H9 (cell line): ENCODE data around the gene TEX48. TPM values are rescaled to one million over a fixed set of nuclear protein-coding genes. Genes with fewer than 3 reads are reported as not detected.

ENCODE experiments used
- DNase-seq: peaks from one replicate; pipeline ENCODE4 v3.0.0-alpha.2; 2017
- H2AFZ ChIP-seq: one replicate; pipeline ENCODE4 v1.6.1; 2013; ENCODE audit warnings: mild to moderate bottlenecking, low read length, control low read depth, moderate library complexity
- H2AK5ac ChIP-seq: 2 replicates; pipeline ENCODE4 v1.6.1; 2013; ENCODE audit warnings: low read length, control low read depth, mixed read lengths; ENCODE audit not compliant: insufficient read length
- H2BK120ac ChIP-seq: one replicate; pipeline ENCODE4 v1.6.1; 2013; ENCODE audit warnings: low read depth, mild to moderate bottlenecking, low read length, control low read depth, inconsistent platforms; ENCODE audit not compliant: poor library complexity, severe bottlenecking
- H2BK12ac ChIP-seq: 2 replicates; pipeline ENCODE4 v1.6.1; 2013; ENCODE audit warnings: low read length, control low read depth, mixed read lengths, low read depth; ENCODE audit not compliant: insufficient read length
- H2BK15ac ChIP-seq: 2 replicates; pipeline ENCODE4 v1.6.1; 2013; ENCODE audit warnings: low read depth, low read length, control low read depth
- H2BK20ac ChIP-seq: one replicate; pipeline ENCODE4 v1.6.1; 2013; ENCODE audit warnings: low read depth, mild to moderate bottlenecking, low read length, control low read depth, inconsistent platforms; ENCODE audit not compliant: poor library complexity, severe bottlenecking
- H2BK5ac ChIP-seq: 2 replicates; pipeline ENCODE4 v1.6.1; 2013; ENCODE audit warnings: low read length, control low read depth, mixed read lengths; ENCODE audit not compliant: insufficient read length
- H3K14ac ChIP-seq: 2 replicates; pipeline ENCODE4 v1.6.1; 2013; ENCODE audit warnings: low read length, control low read depth; ENCODE audit not compliant: insufficient read depth
- H3K18ac ChIP-seq: 2 replicates; pipeline ENCODE4 v1.6.1; 2013; ENCODE audit warnings: low read depth, mild to moderate bottlenecking, mixed read lengths, low read length, control low read depth; ENCODE audit not compliant: insufficient read length
- H3K23ac ChIP-seq: 2 replicates; pipeline ENCODE4 v1.6.1; 2013; ENCODE audit warnings: low read length, control low read depth, mixed read lengths, low read depth; ENCODE audit not compliant: insufficient read length
- H3K23me2 ChIP-seq: 2 replicates; pipeline ENCODE4 v1.6.1; 2013; ENCODE audit warnings: low read depth, mild to moderate bottlenecking, mixed read lengths, low read length, control low read depth; ENCODE audit not compliant: insufficient read length, poor library complexity, severe bottlenecking
- H3K27ac ChIP-seq: 2 replicates; pipeline ENCODE4 v1.5.1; 2013; ENCODE audit warnings: low read length, control low read depth, mixed read lengths, low read depth; ENCODE audit not compliant: insufficient read length
- H3K27me3 ChIP-seq: 2 replicates; pipeline ENCODE4 v1.6.1; 2013; ENCODE audit warnings: low read length, control low read depth, inconsistent platforms; ENCODE audit not compliant: insufficient read depth
- H3K4ac ChIP-seq: 2 replicates; pipeline ENCODE4 v1.6.1; 2013; ENCODE audit warnings: low read depth, mild to moderate bottlenecking, control low read depth, inconsistent platforms, low read length, moderate library complexity
- H3K4me1 ChIP-seq: 2 replicates; pipeline ENCODE4 v1.6.1; 2013; ENCODE audit warnings: low read length, control low read depth, inconsistent platforms; ENCODE audit not compliant: insufficient read depth
- H3K4me2 ChIP-seq: 2 replicates; pipeline ENCODE4 v1.6.1; 2013; ENCODE audit warnings: low read length, control low read depth, mixed read lengths; ENCODE audit not compliant: insufficient read length, insufficient read depth
- H3K56ac ChIP-seq: 2 replicates; pipeline ENCODE4 v1.6.1; 2013; ENCODE audit warnings: low read depth, mild to moderate bottlenecking, mixed read lengths, low read length, control low read depth; ENCODE audit not compliant: insufficient read length
- H3K79me1 ChIP-seq: 2 replicates; pipeline ENCODE4 v1.6.1; 2013; ENCODE audit warnings: low read depth, mild to moderate bottlenecking, moderate library complexity, low read length, control low read depth, inconsistent platforms; ENCODE audit not compliant: insufficient read depth, poor library complexity, severe bottlenecking
- H3K79me2 ChIP-seq: 2 replicates; pipeline ENCODE4 v1.6.1; 2013; ENCODE audit warnings: low read length, control low read depth, inconsistent platforms; ENCODE audit not compliant: insufficient read depth
- H3K9ac ChIP-seq: 2 replicates; pipeline ENCODE4 v1.6.1; 2013; ENCODE audit warnings: low read length, control low read depth, mixed read lengths; ENCODE audit not compliant: insufficient read length; ENCODE audit errors: extremely low read depth
- H3K9me3 ChIP-seq: one replicate; pipeline ENCODE4 v1.6.1; 2013; ENCODE audit warnings: low read depth, low read length, inconsistent platforms; ENCODE audit not compliant: control insufficient read depth
- H3T11ph ChIP-seq: one replicate; pipeline ENCODE4 v1.6.1; 2013; ENCODE audit warnings: mild to moderate bottlenecking, low read length, control low read depth, inconsistent platforms
- H4K20me1 ChIP-seq: one replicate; pipeline ENCODE4 v1.6.1; 2013; ENCODE audit not compliant: control insufficient read depth, insufficient read length, insufficient read depth
- H4K5ac ChIP-seq: 2 replicates; pipeline ENCODE4 v1.6.1; 2013; ENCODE audit warnings: low read depth, mild to moderate bottlenecking, mixed read lengths, low read length, control low read depth; ENCODE audit not compliant: insufficient read length
- H4K8ac ChIP-seq: replicated peaks from 2 replicates; pipeline ENCODE4 v1.6.1; 2013; ENCODE audit warnings: low read length, control low read depth, mixed read lengths, low read depth; ENCODE audit not compliant: insufficient read length
- H4K91ac ChIP-seq: 2 replicates; pipeline ENCODE4 v1.6.1; 2013; ENCODE audit warnings: low read depth, mild to moderate bottlenecking, moderate library complexity, mixed read lengths, low read length, control low read depth; ENCODE audit not compliant: insufficient read length
- H3K27ac Mint-ChIP-seq, 3 experiments: 2 replicates in 2 of 3; 3 replicates in 1 of 3; pipeline ENCODE4 v1.8.0; 2020 to 2021; ENCODE audit warnings: mixed read lengths in 3 of 3, mild to moderate bottlenecking in 1 of 3, moderate library complexity in 1 of 3
- H3K27me3 Mint-ChIP-seq: 2 replicates; pipeline ENCODE4 v1.8.0; 2021; ENCODE audit warnings: low read depth, mild to moderate bottlenecking, moderate library complexity, mixed read lengths
- H3K36me3 Mint-ChIP-seq, 3 experiments: 2 replicates in 2 of 3; 3 replicates in 1 of 3; pipeline ENCODE4 v1.8.0; 2020 to 2021; ENCODE audit warnings: low read depth in 3 of 3, mixed read lengths in 3 of 3; ENCODE audit not compliant: insufficient read depth in 1 of 3
- H3K4me1 Mint-ChIP-seq, 2 experiments: 2 replicates each; pipeline ENCODE4 v1.8.0; 2020; ENCODE audit warnings: mixed read lengths in 2 of 2
- H3K4me3 Mint-ChIP-seq, 2 experiments: 2 replicates in 1 of 2; 3 replicates in 1 of 2; pipeline ENCODE4 v1.8.0; 2020 to 2021; ENCODE audit warnings: mild to moderate bottlenecking in 2 of 2, mixed read lengths in 2 of 2, moderate library complexity in 1 of 2
- H3K9me3 Mint-ChIP-seq, 2 experiments: 2 replicates in 1 of 2; 3 replicates in 1 of 2; pipeline ENCODE4 v1.8.0; 2020; ENCODE audit warnings: mild to moderate bottlenecking in 2 of 2, mixed read lengths in 2 of 2, moderate library complexity in 1 of 2
- WGBS: extraction: QIAGEN DNeasy Blood & Tissue Kit; methylation state at CpG from one replicate; pipeline ENCODE4 v1.1.7; 2013; ENCODE audit warnings: missing lambda C conversion rate, low lambda C conversion rate, mixed read lengths; ENCODE audit not compliant: insufficient read length; ENCODE audit errors: extremely low coverage; 5-methylcytosine and 5-hydroxymethylcytosine counted together
- total RNA-seq: library from RNA; stranded (reverse); gene quantifications from 2 replicates; pipeline ENCODE4 v1.2.1, GENCODE V29; 2021
- TF ChIP-seq, protein P1 (sequence below): fragments of 200-600 bp; sonication (generic); conservative IDR thresholded peaks from 3 replicates; pipeline ENCODE4 v1.8.0; 2021; ENCODE audit warnings: antibody characterized with exemption, mild to moderate bottlenecking

Gene TEX48
- total RNA-seq, 1 experiment from 2014 or later = not detected

DNA sequence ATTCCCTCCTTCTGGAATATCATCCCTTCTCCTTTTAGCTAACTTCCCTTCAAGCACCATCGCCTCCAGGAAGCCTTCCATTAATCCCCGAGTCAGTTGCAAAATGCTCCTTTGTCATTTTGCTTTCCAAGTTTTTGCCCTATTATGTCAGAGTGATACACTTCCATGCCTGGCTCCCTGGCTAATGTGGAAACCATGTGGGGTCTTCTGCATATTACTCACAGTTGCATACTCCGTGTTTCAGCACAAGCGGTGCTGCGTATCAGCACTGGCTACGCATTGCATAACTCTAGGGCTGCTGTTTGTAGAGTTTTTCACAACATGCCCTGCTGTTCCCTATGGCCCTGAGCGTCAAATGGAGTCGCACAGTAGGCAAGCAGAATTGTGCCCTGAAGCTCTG, 26.3 kb downstream of the TEX48 start:
- WGBS = no CpG with 5 or more reads among the region's 8 CpGs
- no peak overlapping the region for H3K56ac ChIP-seq
- H2AK5ac ChIP-seq = no peak overlapping the region
- no peak overlapping the region for H3K4me2 ChIP-seq
- Mint-ChIP-seq H3K4me3 (no peak overlapping the region), H3K36me3 (no peaks in the 10 kb centered on the region), H3K4me1 (peaks cover 4 to 7% of the 10 kb centered on the region in 2 experiments; a peak in 2 of 4 replicates), H3K9me3 (no peaks in the 10 kb centered on the region), H3K27ac (no peak overlapping the region), H3K27me3 (peaks cover 2% of the 10 kb centered on the region)
- H2BK12ac ChIP-seq = no peak overlapping the region
- no peak overlapping the region for H4K91ac ChIP-seq
- no peaks in the 10 kb centered on the region for H3K23me2 ChIP-seq
- H2AFZ ChIP-seq = no peak overlapping the region
- H2BK120ac ChIP-seq = no peak overlapping the region
- no peak overlapping the region for H3K9ac ChIP-seq
- H3K4ac ChIP-seq = no peak overlapping the region
- no peak overlapping the region for H2BK5ac ChIP-seq
- H3K27ac ChIP-seq = no peak overlapping the region
- no peak overlapping the region for H4K8ac ChIP-seq
- DNase-seq = no peak
- H4K20me1 ChIP-seq = no peaks in the 10 kb centered on the region
- H3K79me1 ChIP-seq = no peaks in the 10 kb centered on the region
- H3K18ac ChIP-seq = no peak overlapping the region
- TF ChIP-seq, protein P1, sequence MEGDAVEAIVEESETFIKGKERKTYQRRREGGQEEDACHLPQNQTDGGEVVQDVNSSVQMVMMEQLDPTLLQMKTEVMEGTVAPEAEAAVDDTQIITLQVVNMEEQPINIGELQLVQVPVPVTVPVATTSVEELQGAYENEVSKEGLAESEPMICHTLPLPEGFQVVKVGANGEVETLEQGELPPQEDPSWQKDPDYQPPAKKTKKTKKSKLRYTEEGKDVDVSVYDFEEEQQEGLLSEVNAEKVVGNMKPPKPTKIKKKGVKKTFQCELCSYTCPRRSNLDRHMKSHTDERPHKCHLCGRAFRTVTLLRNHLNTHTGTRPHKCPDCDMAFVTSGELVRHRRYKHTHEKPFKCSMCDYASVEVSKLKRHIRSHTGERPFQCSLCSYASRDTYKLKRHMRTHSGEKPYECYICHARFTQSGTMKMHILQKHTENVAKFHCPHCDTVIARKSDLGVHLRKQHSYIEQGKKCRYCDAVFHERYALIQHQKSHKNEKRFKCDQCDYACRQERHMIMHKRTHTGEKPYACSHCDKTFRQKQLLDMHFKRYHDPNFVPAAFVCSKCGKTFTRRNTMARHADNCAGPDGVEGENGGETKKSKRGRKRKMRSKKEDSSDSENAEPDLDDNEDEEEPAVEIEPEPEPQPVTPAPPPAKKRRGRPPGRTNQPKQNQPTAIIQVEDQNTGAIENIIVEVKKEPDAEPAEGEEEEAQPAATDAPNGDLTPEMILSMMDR = no peak
- H3K4me1 ChIP-seq = no peaks in the 10 kb centered on the region
- H3K27me3 ChIP-seq = no peaks in the 10 kb centered on the region
- H3K14ac ChIP-seq = no peak overlapping the region
- no peaks in the 10 kb centered on the region for H3K79me2 ChIP-seq
- H3T11ph ChIP-seq = no peak overlapping the region
- H3K23ac ChIP-seq = no peak overlapping the region
- no peak overlapping the region for H2BK20ac ChIP-seq
- H2BK15ac ChIP-seq = no peak overlapping the region
- no peaks in the 10 kb centered on the region for H3K9me3 ChIP-seq
- no peak overlapping the region for H4K5ac ChIP-seq
